Measurements from ENCODE around the gene CDH4. TPM values are rescaled to one million over a fixed set of nuclear protein-coding genes. Genes with fewer than 3 reads are reported as not detected.

Gene CDH4
- polyA plus RNA-seq, 4 donors, result 0.09 to 4.1 (median 0.25) TPM

DNA sequence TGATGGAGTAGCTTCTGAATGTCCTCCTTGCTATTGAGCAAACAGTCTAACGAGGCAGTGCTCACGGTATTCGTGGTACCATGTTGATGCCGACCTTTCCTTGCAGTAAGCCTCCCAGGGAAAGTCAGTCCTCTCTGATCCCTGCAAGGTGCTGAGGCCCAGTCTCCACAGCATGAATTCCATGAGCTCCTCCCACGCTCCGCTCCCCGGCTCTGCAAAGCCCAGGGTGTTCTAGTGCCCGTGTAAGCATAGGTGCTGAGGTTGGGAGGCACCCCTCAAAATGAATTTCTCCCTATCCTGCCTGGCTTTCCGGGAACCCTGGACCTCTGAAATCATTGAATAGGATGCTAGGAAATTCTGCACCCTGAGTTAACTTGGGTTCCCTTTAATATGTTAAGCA lies 562.7 kb downstream of the CDH4 start:
- DNase-seq (no peak), FAIRE-seq (no peak)
- H3K27me3 ChIP-seq (ENCODE audit: control insufficient read depth in 3 of 3, insufficient read depth in 3 of 3, low read length in 3 of 3), result no peaks in the 10 kb centered on the region
- 74 to 80% (median 77%) methylated on average over 9 of the region's 9 CpGs for WGBS, 3 donors
- no peaks in the 10 kb centered on the region for H3K9me3 ChIP-seq (ENCODE audit: control insufficient read depth in 2 of 2, insufficient read depth in 1 of 2, low read depth in 1 of 2, low read length in 1 of 2)
- H3K27ac ChIP-seq (ENCODE audit: low read depth in 1 of 3, low read length in 2 of 3), result no peak overlapping the region
- H3K36me3 ChIP-seq (ENCODE audit: control insufficient read depth in 3 of 3, insufficient read depth in 2 of 3, low read depth in 1 of 3, low read length in 3 of 3), result no peaks in the 10 kb centered on the region
- no peaks in the 10 kb centered on the region for H3K4me1 ChIP-seq (ENCODE audit: control insufficient read depth in 3 of 3, insufficient read depth in 2 of 3, low read depth in 1 of 3, low read length in 2 of 3)
- no peak overlapping the region for H3K4me3 ChIP-seq (ENCODE audit: low read depth in 1 of 3, low read length in 3 of 3)

DNA sequence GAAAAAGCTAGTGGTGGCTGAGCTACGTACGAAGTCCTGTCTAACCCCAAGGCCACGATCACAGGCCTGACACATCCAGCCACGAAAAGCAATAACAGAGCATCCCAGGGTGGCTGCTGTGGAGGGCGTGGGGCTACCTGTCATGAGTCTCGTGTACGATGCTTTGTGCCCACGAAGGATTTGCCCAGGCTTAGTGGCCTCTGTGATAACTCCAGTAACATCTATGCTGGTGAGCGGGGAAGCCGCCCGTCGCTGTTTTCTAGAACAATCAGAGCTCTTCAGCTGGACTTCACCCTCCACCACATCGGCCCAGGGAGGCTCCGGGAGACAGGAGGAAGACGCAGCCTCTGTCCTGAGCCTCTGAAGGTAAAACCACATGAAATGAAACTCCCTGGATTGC lies 563.1 kb downstream of the CDH4 start:
- FAIRE-seq (no peak), DNase-seq (no peak)
- 82 to 87% (median 84%) methylated on average over 15 of the region's 15 CpGs for WGBS, 3 donors
- Histone ChIP-seq H3K27me3 (ENCODE audit: control insufficient read depth in 3 of 3, insufficient read depth in 3 of 3, low read length in 3 of 3) (no peaks in the 10 kb centered on the region), H3K27ac (ENCODE audit: low read depth in 1 of 3, low read length in 2 of 3) (no peak overlapping the region), H3K4me1 (ENCODE audit: control insufficient read depth in 3 of 3, insufficient read depth in 2 of 3, low read depth in 1 of 3, low read length in 2 of 3) (no peaks in the 10 kb centered on the region), H3K36me3 (ENCODE audit: control insufficient read depth in 3 of 3, insufficient read depth in 2 of 3, low read depth in 1 of 3, low read length in 3 of 3) (no peaks in the 10 kb centered on the region), H3K9me3 (ENCODE audit: control insufficient read depth in 2 of 2, insufficient read depth in 1 of 2, low read depth in 1 of 2, low read length in 1 of 2) (no peaks in the 10 kb centered on the region), H3K4me3 (ENCODE audit: low read depth in 1 of 3, low read length in 3 of 3) (no peak overlapping the region)

DNA sequence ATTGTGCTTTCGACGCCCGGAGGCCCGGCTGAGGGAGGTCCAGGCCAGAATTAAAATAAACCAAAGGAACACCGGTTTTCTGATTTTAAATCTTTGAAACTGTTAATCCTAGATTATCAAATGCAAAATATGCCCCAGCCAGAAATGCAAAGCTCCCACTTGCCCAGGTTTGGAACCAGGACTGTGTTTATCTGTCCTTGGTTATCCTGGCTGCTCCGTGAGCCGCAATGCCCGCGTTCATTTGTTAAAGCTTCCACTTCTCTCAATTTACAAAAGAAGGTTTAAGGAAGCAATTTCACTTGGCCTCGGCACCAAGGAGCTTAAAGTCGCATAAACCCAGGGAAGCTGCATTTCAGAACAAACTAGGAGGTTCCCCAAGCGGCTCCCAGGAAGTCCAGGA lies 563.6 kb downstream of the CDH4 start:
- WGBS, 3 donors, result 81 to 89% (median 83%) methylated on average over 12 of the region's 12 CpGs
- DNase-seq, result no peak
- Histone ChIP-seq H3K4me1 (ENCODE audit: control insufficient read depth in 3 of 3, insufficient read depth in 2 of 3, low read depth in 1 of 3, low read length in 2 of 3) (no peaks in the 10 kb centered on the region), H3K4me3 (ENCODE audit: low read depth in 1 of 3, low read length in 3 of 3) (no peak overlapping the region), H3K27me3 (ENCODE audit: control insufficient read depth in 3 of 3, insufficient read depth in 3 of 3, low read length in 3 of 3) (no peaks in the 10 kb centered on the region), H3K27ac (ENCODE audit: low read depth in 1 of 3, low read length in 2 of 3) (no peak overlapping the region), H3K9me3 (ENCODE audit: control insufficient read depth in 2 of 2, insufficient read depth in 1 of 2, low read depth in 1 of 2, low read length in 1 of 2) (no peaks in the 10 kb centered on the region), H3K36me3 (ENCODE audit: control insufficient read depth in 3 of 3, insufficient read depth in 2 of 3, low read depth in 1 of 3, low read length in 3 of 3) (no peaks in the 10 kb centered on the region)
- no peak for FAIRE-seq

DNA sequence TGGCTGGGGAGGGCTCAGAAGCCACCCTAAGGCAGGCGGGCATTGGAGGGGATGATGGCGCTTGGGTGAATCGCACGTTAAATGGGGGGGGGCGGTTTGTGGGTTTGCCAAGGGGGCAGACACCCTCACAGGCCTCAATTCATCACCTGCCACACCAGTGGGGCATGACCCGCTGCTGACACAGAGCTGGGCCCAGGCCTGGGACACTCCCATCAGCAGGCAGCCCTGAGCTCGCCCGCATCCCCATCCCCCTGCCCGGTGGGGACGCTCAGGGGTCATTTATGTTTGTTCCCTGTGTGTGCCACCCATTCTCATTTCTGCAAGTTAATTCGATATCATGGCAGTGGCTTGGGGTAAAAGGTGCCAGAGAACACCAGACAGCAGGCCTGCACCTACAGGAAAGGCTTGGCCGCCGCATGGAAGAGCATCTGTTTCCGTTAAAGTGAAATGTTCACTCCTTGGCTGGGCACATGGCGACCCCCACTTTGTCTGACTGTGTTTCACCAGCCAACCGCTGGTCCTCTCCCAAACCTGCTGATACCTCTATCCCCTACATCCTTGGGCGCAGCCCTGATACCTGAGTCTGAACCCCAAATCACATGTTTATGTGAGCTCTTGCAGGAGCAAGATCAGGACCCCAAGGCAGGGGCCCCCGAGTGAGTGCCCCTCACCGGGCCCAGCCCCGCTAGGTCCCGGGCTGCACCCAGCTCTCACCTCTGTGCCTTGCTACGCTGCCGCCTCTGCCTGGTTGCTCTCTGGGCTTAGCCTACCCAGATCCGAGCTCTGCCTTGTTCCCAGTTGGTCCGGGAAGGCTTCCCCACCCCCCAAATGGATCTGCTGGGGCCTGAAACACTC lies 564.8 kb downstream of the CDH4 start:
- Histone ChIP-seq H3K9me3 (ENCODE audit: control insufficient read depth in 2 of 2, insufficient read depth in 1 of 2, low read depth in 1 of 2, low read length in 1 of 2) (no peaks in the 10 kb centered on the region), H3K4me3 (ENCODE audit: low read depth in 1 of 3, low read length in 3 of 3) (no peak overlapping the region), H3K36me3 (ENCODE audit: control insufficient read depth in 3 of 3, insufficient read depth in 2 of 3, low read depth in 1 of 3, low read length in 3 of 3) (no peaks in the 10 kb centered on the region), H3K4me1 (ENCODE audit: control insufficient read depth in 3 of 3, insufficient read depth in 2 of 3, low read depth in 1 of 3, low read length in 2 of 3) (no peaks in the 10 kb centered on the region), H3K27ac (ENCODE audit: low read depth in 1 of 3, low read length in 2 of 3) (no peak overlapping the region), H3K27me3 (ENCODE audit: control insufficient read depth in 3 of 3, insufficient read depth in 3 of 3, low read length in 3 of 3) (no peaks in the 10 kb centered on the region)
- DNase-seq (no peak), FAIRE-seq (no peak)
- WGBS, 3 donors, result 81 to 87% (median 82%) methylated on average over 24 to 25 of the region's 25 CpGs

DNA sequence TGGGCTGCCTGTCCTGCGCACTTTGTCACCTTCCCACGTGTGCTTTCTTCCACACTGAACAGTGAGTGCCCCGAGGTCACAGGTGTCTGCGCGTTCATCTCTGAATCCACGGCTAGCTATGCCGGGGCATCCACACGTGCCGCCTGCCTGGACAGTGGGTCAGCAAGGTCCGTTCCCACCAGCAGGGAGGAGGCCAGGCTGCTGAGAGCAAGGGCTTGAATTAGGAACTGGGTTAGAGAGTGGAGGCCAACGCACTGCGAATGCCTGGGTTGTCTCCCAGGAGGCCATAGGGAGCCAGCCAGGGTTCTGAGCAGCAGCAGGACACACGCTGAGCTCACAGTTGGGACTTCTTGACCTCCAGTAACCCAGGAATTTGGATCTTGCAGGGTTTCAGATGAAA lies 565.5 kb downstream of the CDH4 start:
- Histone ChIP-seq H3K4me3 (ENCODE audit: low read depth in 1 of 3, low read length in 3 of 3) (no peak overlapping the region), H3K36me3 (ENCODE audit: control insufficient read depth in 3 of 3, insufficient read depth in 2 of 3, low read depth in 1 of 3, low read length in 3 of 3) (no peaks in the 10 kb centered on the region), H3K27me3 (ENCODE audit: control insufficient read depth in 3 of 3, insufficient read depth in 3 of 3, low read length in 3 of 3) (no peaks in the 10 kb centered on the region), H3K4me1 (ENCODE audit: control insufficient read depth in 3 of 3, insufficient read depth in 2 of 3, low read depth in 1 of 3, low read length in 2 of 3) (no peaks in the 10 kb centered on the region), H3K27ac (ENCODE audit: low read depth in 1 of 3, low read length in 2 of 3) (no peak overlapping the region), H3K9me3 (ENCODE audit: control insufficient read depth in 2 of 2, insufficient read depth in 1 of 2, low read depth in 1 of 2, low read length in 1 of 2) (no peaks in the 10 kb centered on the region)
- WGBS, 3 donors, result 78 to 89% (median 80%) methylated on average over 13 of the region's 13 CpGs
- DNase-seq (no peak), FAIRE-seq (no peak)

DNA sequence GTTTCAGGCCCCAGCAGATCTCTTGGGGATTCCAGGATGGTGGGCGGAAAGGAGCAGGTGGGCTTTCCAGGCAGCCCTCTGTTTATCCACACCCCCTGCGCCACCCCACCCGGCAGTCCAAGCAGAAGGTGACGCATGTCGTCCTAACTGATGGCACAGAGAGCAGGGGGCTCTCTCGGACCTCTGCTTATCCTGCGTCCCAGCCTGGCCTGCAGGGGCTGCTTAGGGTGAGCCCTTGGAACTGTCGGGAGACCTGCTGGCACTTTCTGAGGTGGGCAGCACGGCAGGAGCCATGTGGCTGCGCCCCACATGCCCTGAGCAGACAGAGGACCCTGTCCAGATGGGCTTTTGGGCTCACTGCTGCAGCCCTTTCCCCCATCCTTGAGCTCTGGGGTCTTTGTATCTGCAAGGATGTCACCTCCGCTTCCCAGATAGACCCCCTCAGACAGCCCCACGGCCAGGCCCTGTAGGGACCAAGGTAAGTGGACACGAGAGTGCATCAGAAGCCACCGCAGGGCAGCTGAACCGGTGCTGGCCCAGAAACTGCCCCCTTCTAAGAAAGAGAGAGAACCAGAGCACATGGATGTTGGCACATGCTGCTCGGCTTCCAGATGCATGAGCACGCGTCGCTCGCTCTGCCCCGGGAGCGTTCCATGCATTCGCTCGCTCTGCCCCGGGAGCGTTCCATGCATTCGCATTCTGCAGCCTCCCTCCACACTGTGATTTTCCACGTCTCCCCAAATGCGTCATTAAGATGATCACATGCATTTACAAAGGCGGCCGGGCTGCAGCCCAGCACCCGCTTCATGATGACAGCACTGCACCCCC lies 566.9 kb downstream of the CDH4 start:
- FAIRE-seq, result no peak
- no peak for DNase-seq
- Histone ChIP-seq H3K4me3 (ENCODE audit: low read depth in 1 of 3, low read length in 3 of 3) (no peak overlapping the region), H3K36me3 (ENCODE audit: control insufficient read depth in 3 of 3, insufficient read depth in 2 of 3, low read depth in 1 of 3, low read length in 3 of 3) (no peaks in the 10 kb centered on the region), H3K27me3 (ENCODE audit: control insufficient read depth in 3 of 3, insufficient read depth in 3 of 3, low read length in 3 of 3) (no peaks in the 10 kb centered on the region), H3K27ac (ENCODE audit: low read depth in 1 of 3, low read length in 2 of 3) (no peak overlapping the region), H3K4me1 (ENCODE audit: control insufficient read depth in 3 of 3, insufficient read depth in 2 of 3, low read depth in 1 of 3, low read length in 2 of 3) (no peaks in the 10 kb centered on the region), H3K9me3 (ENCODE audit: control insufficient read depth in 2 of 2, insufficient read depth in 1 of 2, low read depth in 1 of 2, low read length in 1 of 2) (no peaks in the 10 kb centered on the region)
- 86 to 93% (median 88%) methylated on average over 32 of the region's 32 CpGs for WGBS, 3 donors

DNA sequence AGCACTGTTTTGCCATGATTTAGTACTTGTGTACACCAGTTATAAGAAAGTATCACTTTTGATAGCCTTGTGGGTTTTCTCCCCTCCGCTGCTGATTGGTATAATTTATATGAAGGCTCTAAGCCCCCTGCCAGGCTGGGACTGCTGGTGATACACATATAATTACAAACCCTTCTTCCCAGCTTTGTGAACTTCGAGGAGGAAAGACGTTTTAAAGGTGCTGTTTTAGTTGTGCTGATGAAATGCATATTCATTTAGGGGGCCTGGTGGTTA lies 567.4 kb downstream of the CDH4 start:
- no peak overlapping the region for H3K4me3 ChIP-seq (ENCODE audit: low read depth in 1 of 3, low read length in 3 of 3)
- no peaks in the 10 kb centered on the region for H3K36me3 ChIP-seq (ENCODE audit: control insufficient read depth in 3 of 3, insufficient read depth in 2 of 3, low read depth in 1 of 3, low read length in 3 of 3)
- no peaks in the 10 kb centered on the region for H3K27me3 ChIP-seq (ENCODE audit: control insufficient read depth in 3 of 3, insufficient read depth in 3 of 3, low read length in 3 of 3)
- no peaks in the 10 kb centered on the region for H3K4me1 ChIP-seq (ENCODE audit: control insufficient read depth in 3 of 3, insufficient read depth in 2 of 3, low read depth in 1 of 3, low read length in 2 of 3)
- DNase-seq, result no peak
- WGBS, 3 donors, result 69 to 78% (median 73%) methylated on average over 3 of the region's 3 CpGs
- no peak overlapping the region for H3K27ac ChIP-seq (ENCODE audit: low read depth in 1 of 3, low read length in 2 of 3)
- no peaks in the 10 kb centered on the region for H3K9me3 ChIP-seq (ENCODE audit: control insufficient read depth in 2 of 2, insufficient read depth in 1 of 2, low read depth in 1 of 2, low read length in 1 of 2)
- FAIRE-seq, result no peak

DNA sequence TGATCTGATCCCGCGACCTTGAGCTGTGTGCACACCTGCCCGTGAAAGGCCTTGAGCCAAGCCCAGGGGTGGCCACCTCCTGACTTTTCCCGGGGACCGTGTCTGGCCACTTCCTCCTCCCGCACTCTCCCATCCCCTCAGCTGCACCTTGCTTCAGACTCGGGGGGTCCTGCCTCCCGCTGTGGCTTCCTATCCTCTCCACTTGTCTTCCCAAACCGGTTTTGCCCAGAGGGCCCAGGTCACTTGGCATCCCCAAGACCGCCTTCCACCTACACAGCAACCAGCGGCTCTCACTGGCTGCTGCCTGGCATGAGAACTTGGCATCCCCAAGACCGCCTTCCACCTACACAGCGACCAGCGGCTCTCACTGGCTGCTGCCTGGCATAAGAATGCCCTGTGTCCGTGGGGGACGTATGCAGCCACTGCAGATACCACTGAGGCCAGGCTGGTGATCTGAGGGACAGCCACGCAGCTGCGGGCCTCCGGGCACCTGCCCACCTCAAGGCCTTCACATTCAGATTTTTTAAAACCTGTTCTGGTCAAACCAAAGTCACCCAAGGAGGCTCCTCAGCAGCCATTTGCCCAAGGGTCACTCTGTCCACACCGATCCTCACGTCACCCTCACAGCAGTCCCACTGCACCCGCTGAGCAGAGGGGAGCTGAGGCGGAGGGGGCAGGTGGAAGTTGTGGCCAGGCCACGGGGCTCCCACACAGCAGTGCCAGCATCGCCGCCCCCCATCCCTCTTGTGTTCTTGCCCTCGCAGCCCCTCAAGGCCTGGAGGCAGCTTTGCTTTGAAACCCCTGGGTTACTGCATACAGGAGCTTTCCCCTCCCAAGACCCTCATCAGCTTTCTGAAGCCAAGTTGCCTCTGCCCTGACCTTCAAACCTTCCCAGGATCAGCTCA lies 568.1 kb downstream of the CDH4 start:
- no peaks in the 10 kb centered on the region for H3K4me1 ChIP-seq (ENCODE audit: control insufficient read depth in 3 of 3, insufficient read depth in 2 of 3, low read depth in 1 of 3, low read length in 2 of 3)
- no peak overlapping the region for H3K4me3 ChIP-seq (ENCODE audit: low read depth in 1 of 3, low read length in 3 of 3)
- H3K27me3 ChIP-seq (ENCODE audit: control insufficient read depth in 3 of 3, insufficient read depth in 3 of 3, low read length in 3 of 3), result no peaks in the 10 kb centered on the region
- H3K27ac ChIP-seq (ENCODE audit: low read depth in 1 of 3, low read length in 2 of 3), result no peak overlapping the region
- DNase-seq (no peak), FAIRE-seq (no peak)
- 83 to 85% (median 84%) methylated on average over 25 to 27 of the region's 27 CpGs for WGBS, 3 donors
- no peaks in the 10 kb centered on the region for H3K9me3 ChIP-seq (ENCODE audit: control insufficient read depth in 2 of 2, insufficient read depth in 1 of 2, low read depth in 1 of 2, low read length in 1 of 2)
- H3K36me3 ChIP-seq (ENCODE audit: control insufficient read depth in 3 of 3, insufficient read depth in 2 of 3, low read depth in 1 of 3, low read length in 3 of 3), result no peaks in the 10 kb centered on the region
